NCI-H2227 treated with DMSO at 0.1 percent for 48 hours (cell line): ENCODE data around the gene MTRFR.
"Not testable (repeated sequence)": the region's sequence is repeated elsewhere in the genome, so short reads cannot be mapped to it uniquely, and the experiment has no call there.

Source experiments
- DNase-seq: peaks from one replicate; lab custom pipeline; 2025; lab: John Stamatoyannopoulos, UW

Gene MTRFR

DNA sequence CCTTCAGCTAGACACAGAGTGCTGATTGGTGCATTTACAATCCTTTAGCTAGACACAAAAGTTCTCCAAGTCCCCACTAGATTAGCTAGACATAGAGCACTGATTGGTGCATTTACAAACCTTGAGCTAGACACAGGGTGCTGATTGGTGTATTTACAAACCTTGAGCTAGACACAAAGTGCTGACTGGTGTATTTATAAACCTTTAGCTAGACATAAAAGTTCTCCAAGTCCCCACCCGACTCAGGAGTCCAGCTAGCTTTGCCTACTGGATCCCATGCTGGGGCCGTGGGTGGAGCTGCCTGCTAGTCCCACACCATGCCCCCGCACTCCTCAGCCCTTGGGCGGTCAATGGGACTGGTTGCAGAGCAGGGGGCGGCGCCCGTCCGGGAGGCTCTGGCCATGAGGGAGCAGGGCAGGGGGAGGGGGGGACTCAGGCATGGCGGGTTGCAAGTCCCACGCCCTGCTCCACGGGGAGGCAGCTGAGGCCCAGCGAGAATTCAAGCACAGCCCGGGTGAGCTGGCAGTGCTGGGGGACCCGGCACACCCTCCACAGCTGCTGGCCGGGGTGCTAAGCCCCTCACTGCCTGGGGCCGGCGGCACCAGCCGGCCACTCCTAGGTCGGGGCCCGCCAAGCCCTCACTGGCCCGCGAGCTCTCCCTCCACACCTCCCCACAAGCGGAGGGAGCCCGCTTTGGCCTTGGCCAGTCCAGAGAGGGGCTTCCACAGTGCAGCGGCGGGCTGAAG lies 15.9 kb downstream of the MTRFR start:
- DNase-seq: not testable (repeated sequence)

DNA sequence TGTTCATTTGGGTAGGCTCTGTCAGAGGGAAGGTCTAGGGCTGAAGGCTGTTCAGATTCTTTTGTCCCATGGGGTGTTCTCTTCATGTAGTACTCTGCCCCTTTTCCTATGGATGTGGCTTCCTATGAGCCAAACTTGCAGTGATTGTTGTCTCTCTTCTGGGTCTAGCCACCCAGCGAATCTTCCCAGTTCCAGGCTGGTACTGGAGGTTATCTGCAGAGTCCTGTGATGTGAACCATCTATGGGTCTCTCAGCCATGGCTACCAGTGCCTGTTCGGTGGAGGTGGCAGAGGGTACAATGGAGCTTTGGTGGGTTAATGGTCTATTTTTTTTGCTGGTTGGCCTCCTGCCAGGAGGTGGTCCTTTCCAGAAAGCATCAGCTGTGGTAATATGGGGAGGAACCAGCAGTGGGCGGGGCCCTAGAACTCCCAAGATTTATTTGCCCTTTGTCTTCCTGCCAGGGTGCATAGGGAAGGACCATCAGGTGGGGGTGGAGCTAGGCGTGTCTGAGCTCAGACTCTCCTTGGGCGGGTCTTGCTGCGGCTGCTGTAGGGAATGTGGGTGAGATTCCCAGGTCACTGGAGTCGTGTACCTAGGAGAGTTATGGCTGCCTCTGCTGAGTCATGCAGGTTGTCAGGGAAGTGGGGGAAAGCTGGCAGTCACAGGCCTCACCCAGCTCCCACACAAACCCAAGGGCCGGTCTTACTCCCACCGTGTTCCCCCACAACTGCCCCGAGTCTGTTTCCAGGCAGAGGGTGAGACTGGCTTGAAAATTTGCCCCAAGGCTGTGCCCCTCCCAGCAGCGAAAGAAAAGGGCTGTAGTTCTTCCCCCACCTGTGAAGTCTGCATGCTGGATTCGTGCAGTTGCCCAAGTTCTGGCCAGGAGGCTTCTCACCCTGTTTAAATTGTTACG lies 17.5 kb downstream of the MTRFR start:
- peak; percentile 15 for DNase-seq

DNA sequence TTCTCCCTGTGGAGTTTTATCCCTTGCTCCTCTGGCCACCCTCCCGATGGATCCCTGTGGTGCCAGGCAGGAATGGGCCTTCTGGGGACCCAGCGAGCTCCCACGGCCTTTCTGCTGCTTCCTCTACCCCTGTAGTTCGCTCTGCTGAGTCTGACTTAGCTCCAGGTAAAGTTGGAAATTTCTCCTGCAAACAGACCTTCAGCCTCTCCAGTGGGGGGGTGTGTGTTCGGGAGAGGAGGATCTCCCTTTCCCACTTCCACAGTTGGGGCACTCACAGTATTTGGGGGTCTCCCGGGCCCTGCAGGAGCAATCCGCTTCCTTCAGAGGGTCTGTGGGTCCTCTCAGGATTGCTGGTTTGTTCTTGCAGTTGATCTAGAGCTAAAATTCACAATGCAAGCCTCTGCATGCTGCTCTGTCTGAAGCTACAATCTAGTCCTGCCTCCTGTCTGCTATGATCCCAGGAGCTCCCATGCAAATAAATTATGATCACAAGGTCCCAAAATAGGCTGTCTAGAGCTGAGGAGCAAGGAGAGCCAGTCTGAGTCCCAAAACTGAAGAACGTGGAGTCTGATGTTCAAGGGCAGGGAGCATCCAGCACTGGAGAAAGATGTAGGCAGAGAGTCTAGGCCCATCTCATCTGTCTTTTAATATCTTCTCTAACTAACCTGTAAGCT lies 18.3 kb downstream of the MTRFR start:
- DNase-seq: no peak

DNA sequence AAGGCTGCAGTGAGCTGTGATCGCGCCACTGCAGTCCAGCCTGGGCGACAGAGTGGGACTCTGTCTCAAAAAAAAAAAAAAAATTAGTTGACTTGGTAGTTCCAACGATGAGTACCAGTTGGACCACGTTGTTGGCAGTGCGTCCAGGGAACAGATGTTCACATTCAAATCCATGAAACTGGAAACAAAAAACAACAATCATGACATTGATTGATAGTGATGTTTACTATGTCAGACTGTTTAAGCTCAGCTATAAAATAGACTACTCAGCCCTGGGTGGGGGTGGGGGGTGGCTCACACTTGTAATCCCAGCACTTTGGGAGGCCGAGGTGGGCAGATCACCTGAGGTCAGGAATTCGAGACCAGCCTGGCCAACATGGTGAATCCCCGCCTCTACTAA lies 19.1 kb downstream of the MTRFR start:
- not testable (repeated sequence) for DNase-seq

DNA sequence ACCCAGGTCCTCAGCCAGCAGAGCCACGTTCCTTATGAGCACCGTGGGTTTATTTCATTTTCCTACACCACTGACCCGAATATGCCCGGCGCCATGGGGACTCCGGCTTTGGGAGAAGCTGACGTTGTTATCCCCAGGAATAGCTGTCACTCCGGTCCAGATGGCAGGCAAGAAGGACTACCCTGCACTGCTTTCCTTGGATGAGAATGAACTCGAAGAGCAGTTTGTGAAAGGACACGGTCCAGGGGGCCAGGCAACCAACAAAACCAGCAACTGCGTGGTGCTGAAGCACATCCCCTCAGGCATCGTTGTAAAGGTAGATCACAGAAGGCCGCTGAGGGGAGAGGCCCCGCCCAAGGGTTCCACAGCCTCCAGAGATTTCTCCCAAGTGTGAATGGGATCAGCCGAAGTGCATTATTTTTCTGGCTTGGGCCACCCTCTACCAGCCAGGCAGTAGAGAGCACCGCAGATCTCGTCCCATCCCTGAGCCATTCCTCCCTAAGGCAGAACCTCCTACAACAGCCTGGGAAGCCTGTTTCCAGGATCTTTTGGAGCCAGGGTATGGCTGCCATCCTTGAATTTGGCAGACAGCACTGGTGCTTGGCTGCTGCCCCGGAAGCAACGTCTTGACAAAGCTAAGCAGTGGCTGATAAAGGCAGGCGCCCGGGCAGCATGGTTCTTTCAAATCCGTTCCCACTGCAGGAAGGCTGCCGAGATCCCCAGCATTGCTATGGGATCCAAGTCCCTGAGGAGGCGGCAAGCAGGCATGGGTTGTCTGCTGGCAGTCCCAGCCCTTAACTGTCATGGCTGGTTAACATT lies 20.6 kb downstream of the MTRFR start:
- no peak for DNase-seq

DNA sequence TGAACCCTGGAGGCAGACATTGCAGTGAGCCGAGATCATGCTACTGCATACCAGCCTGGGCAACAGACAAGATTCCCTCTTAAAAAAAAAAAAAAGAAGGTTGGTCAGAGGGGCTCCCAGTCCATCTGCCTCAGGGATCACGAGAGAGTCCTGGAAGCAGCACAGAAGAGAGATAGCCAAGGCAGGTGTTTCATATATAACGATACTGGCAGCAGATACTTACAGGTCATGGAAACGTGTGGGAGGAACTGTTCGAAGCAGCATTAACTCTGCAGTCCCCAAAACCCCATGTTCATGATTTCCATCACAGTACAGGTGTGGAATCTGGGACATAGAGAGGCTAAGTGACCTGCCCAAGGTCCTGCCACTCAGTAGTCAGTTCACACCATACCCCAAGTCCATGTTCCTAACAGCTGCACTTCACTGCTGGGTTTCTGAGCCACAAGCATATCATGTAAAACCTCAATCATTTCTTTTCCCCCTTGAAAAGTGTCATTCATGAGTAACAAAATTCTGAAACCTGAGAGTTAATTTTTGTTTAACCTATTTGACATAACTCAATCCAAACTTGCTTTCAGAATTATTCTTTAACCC lies 21.7 kb downstream of the MTRFR start:
- no peak for DNase-seq

DNA sequence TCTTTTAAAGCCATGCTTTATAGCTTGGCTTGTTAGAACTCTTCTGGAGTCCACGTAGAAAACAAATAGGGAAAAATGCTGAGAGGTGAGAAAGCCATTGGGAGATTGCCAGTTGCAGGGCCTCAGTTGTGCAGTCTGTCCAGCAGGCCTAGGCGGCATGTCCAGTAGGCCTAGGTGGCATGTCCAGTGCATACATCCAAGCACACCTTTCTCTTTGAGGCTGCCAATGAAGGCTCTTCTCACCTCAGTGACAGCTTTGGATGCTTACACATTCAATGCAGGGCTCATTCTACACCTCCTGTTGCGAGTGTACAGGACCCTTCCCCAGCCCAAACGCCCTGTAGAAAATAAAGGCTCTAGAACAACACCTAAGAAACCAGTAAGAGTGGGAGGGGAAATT lies 25.4 kb downstream of the MTRFR start:
- DNase-seq: no peak

DNA sequence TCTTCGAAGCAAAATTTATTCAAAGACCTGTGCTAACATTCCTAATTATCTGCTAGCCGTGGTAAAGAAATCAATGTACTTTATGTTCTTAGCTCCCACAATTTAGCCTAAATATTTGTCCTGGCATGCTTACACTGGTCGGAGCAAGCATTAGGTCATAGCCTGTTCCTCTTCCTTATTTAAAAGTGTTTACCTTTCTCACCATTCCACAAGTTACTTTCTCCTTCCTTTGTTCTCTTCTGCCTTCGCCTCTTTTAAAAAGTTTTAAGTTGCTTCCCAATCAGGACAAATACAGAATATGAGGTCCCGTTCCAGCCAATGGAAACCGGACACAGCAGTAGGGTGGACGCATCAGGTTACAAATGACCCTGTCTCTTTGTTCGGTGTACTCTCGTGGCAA lies 26.8 kb downstream of the MTRFR start:
- DNase-seq: no peak

DNA sequence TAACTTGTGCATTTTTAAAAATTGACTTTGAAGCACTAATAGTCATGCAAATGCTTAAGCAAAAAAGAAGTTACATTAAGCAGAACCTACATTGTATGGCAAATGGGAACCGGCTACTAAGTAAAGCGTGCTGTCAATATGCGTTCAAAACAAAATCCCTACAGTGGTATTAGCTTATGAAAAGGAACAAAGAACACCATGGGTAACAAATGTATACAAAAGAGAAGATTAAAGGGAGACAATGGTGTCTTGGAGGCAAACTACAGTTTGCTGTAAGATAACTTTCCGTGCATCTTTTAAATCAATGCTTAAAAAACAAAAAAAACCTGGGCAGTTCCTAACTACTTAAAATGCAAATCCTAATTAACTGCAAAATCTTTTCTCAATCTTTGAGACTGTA lies 28.0 kb downstream of the MTRFR start:
- no peak for DNase-seq

DNA sequence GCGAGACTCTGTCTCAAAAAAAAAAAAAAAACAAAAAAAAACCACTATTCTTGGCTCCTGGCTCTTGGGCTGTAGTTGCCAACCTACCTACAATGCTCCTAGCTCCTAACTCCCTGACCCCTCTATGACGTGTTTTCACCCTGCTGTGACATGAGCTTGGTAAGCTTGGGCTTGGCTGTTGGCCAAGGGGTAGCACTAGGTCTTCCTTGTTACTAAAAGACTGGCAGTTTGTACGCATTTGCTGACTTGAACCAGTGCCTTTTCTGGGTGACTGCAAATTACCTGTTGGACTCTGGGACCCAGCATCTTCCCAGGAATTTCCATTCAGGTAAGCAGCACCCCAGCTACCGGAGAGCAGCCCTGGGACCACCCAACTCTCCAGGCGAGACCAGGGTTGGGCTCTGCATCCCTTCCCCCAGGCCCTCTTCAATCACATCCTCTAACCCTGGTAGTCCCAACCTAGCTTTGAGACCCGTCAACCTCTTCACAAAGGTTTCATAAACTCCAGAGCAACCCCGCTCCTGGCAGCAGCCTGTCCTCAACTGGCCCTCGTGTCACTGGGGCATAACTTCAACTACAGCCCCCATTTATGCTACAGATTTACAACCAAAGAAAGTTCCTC lies 30.1 kb downstream of the MTRFR start:
- DNase-seq: no peak

DNA sequence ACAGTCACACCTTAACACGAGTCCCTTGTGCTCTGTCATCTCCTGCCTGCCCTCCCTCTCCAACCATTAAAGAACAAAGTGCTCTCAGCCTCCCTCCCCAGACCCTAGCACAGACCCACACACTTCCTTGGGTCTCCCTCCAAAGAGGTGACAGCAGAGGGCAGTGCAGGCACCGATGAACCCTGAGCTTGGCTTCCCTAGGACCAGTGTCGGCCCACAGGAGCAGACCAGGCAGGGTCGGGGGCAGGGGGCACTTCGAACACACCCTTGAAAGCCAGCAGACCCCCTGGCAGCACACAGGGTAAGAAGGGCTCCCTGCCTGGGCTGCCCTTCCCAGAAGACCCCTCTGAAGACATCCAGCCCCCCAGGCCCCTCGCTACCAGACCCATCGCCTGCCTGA lies 31.4 kb downstream of the MTRFR start:
- DNase-seq: no peak

DNA sequence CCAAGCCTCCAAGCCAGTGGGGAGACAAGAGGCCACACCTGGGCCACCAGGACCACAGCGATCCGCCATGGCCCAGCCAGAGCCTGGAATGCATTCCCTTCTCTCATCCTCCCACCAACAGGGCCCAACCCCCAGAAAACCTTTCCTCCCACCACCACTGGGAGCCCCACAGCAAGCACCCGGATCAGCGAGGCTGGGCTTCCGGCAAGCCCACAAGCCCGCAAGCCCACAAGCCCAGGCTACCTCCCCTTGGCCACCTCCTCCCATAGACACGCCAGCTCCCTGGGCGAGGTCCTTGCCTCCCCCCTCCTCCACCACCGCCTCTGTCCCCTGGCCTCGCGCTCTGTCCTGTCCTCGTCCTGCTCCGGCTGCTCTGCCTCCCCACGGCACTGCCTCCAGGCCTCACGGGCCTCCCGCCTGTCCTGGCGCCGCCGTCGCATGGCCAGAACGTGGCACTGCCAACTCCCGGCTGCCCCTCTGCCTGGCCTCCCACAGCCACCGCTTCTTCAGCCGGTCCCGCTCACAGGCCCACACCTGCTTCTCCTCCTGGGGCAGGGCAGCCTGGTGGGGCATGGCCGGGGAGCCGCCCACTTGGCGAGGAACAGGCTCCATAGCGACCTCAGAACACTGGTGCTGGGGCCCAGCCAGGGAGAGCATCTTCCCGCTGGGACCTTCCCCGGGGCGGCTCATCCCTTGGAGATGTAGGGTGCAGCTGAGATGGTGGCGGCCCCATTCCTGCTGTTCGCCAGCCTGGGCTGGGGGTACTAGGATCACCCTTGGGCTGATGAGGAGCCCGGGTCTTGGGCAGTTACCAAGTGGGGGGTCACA lies 32.8 kb downstream of the MTRFR start:
- no peak for DNase-seq

DNA sequence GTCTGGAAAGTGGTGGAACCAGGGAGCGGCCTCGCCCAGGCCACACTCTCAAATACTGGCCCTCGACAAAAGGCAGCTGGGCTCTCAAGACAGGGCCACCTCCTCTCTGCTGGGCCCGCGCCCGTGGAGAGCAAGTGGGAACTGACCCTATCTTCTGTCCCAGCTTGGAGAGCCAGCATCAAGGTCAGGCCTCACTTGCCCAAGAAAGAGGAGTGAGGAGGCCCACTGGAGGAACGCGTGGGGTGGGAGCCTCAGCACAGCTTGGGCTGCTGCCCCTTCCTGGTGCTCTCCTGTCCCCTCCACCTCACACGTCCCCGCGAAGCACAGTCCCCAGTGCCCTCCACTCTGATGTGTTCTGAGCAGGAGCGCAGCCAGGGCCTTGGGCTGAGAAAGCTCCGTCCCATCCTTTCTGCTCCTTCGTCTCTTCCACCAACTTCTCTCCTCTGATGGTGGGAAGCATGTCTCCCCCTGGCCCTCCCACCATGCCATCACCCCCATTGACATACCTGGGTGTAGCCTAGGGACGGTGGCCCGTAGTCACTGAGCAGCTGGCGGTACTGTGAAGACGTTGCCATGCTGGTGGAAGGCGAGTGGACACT lies 33.5 kb downstream of the MTRFR start:
- DNase-seq: no peak

DNA sequence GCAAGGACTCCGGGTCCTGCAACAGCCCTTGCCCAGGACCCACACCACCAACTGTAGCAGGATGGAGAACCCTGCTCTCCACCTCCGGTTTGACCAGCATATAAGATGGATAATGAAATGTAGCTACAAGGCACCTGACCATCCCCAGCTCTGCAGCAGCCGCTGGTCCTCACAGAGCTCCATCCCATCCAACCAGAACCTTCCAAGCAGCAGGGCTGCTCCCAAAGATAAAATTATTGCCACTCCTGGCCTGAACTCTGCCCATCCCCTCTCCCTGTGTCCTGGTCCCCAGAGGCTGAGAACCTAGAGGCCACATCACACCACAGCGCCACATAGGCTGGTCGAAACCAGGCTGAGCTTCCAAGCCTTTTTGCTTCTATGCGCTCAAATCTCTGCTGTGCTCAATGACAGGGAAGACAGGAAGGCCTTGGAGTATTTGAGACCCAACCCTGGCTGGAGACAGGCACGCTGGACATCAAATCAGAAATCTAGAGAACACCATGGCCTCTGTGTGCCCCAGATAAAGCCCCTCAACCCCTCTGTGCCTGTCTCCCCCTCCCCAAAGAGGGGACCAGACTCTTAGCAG lies 34.2 kb downstream of the MTRFR start:
- DNase-seq: no peak

DNA sequence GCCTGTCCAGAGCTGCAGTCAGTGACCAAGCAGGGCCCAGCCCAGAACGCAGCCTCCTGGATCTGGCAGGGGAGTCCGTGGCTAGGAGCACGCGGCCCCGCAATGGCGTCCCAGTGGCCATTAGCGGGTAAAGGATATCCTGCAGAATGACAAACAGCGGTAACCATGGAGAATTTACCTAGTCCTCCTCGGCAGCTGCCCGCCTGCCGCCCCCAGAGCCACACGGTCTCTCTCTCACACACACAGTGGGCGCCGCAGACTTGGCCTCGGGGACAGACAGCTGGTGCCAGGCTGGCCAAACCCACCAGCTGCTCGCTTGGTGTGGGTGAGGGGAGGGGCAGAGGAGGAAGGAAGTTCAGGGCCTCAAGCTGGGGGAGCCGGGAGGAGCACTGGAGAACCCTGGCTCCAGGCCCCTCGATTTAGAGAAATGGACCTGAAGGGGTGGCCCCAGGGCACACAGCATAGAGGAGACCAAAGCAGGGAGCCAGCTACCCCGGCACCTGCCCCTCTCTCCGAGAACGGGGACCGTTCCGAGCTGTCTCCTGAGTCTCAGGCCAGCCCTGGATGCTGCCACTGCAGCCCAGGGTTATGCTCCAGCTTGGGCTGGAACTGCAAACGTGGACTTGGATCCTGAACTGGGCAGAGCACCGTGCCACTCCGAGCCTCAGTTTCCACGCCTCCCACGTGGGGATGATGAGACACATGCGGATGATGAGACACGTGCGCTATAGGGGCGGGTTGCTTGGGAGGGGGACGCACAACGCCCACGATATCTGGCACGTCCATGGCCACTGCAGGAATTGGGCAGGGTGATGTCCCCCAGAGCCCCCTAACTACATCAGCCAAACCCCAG lies 35.0 kb downstream of the MTRFR start:
- DNase-seq: no peak

DNA sequence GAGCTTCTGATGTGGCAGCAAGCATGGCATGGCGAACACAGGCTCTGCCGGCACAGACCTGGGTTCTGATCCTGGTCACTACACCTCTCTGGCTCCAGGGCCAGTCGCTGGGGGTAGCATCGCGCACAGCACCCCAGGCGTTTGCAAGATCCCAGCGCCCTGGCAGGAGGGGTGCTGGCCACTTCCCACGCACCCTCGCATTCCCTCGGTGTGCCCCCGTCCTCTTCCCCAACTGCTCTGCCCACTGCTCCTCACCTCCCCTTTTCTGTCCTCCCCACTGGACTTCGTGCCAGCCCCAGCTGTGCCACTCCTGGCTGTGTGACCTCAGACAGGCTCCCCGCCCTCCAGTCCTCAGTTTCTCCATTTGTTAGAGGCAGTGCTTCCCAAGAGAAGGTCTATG lies 35.6 kb downstream of the MTRFR start:
- DNase-seq: no peak

DNA sequence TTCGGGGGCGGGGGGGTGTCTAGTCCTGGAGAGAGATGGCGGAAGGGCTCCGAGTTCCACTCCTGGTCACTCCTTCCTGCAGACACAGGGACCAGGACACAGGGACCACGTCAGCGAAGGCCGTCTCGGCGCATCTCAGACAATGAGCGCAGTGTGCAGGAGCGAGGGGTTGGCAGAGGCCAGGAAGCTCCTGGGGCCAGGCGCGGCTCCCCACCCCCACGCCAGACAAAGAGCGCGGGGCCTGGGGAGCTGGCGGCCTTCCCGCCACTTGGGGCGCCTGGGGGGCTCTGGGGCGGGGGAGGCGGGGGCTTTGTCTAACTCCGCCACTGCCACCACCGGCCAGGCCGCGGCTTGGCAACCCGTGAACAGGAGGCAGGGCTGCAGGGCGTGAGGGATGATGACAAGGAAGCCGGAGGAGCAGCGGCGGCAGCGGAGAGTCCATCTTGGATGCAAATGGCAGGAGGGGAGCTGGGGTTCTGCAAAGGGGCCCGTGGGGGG lies 36.2 kb downstream of the MTRFR start:
- peak; percentile 72 for DNase-seq

DNA sequence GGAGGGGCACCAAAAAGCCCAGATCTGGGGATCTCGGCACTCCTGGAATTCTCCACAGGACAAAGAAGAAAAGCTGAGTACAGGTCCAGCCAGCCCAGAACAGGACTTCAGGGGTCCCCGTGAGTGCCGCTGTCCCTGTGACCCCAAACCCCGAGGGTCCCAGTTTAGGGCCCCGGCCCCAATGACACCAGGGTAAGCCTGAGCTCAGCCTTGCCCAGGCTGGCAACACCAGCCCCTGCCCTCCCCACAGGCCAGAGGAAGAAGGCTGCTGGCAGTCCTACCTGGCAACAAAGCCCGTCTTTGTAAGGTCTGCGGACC lies 36.6 kb downstream of the MTRFR start:
- no peak for DNase-seq
